Measurements from ENCODE around the gene PHLPP1. TPM values are rescaled to one million over a fixed set of nuclear protein-coding genes. Genes with fewer than 3 reads are reported as not detected.

Gene PHLPP1
- total RNA-seq, 1 experiment from 2014 or later, result 39.9 TPM

DNA sequence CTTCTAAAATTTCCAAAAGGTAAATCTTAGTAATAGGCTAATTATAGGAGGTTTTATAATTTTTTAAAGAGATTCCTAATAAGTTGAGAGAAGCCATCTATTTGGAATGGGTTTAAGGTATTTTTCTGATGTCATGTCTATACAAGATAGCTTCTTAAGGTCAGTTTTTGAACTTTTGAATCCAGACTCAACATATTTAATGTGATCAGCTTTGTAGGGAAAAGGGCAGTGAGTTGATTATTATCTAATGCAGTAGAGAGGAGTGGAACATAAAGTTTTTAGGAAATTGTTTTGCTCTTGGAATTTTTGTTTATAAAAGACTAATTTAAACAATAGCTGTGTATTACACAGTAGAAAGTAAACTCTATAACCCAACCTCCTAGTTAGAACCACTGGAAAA is 96.3 kb downstream of the PHLPP1 start:
- Histone ChIP-seq H3K79me2 (ENCODE audit: insufficient read depth, low read length) (peaks cover 20% of the 10 kb centered on the region; the same call in 1 of the 2 replicates), H3K27me3 (ENCODE audit: insufficient read depth, low read length) (no peaks in the 10 kb centered on the region), H2BK15ac (ENCODE audit: low read depth, low read length) (no peak overlapping the region), H3K4me2 (ENCODE audit: insufficient read depth, insufficient read length, low read length) (no peak overlapping the region), H2AK5ac (ENCODE audit: insufficient read length, low read length) (no peak overlapping the region), H2BK5ac (ENCODE audit: insufficient read length, low read length) (no peak overlapping the region), H2BK12ac (ENCODE audit: insufficient read length, low read depth, low read length) (no peak overlapping the region), H2BK20ac (ENCODE audit: low read depth, low read length, poor library complexity, severe bottlenecking) (no peak overlapping the region), H3K4me1 (ENCODE audit: insufficient read depth, low read length) (peaks cover 14% of the 10 kb centered on the region), H4K91ac (ENCODE audit: insufficient read length, low read depth, low read length) (no peak overlapping the region), H3K4ac (ENCODE audit: low read depth, low read length) (no peak overlapping the region), H2BK120ac (ENCODE audit: low read depth, low read length, poor library complexity, severe bottlenecking) (no peak overlapping the region), H4K8ac (replicated peaks; ENCODE audit: insufficient read length, low read depth, low read length) (no peak overlapping the region), H3K56ac (ENCODE audit: insufficient read length, low read depth, low read length) (no peak overlapping the region), H3K18ac (ENCODE audit: insufficient read length, low read depth, low read length) (no peak overlapping the region), H3K14ac (ENCODE audit: insufficient read depth, low read length) (no peak overlapping the region), H3K23ac (ENCODE audit: insufficient read length, low read depth, low read length) (no peak overlapping the region), H2AFZ (ENCODE audit: low read length) (no peak overlapping the region), H3K23me2 (ENCODE audit: insufficient read length, low read depth, low read length, poor library complexity, severe bottlenecking) (no peaks in the 10 kb centered on the region), H3K27ac (ENCODE audit: insufficient read length, low read depth, low read length) (no peak overlapping the region), H3K9me3 (ENCODE audit: control insufficient read depth, low read depth, low read length) (no peaks in the 10 kb centered on the region), H3K79me1 (ENCODE audit: insufficient read depth, low read depth, low read length, poor library complexity, severe bottlenecking) (no peaks in the 10 kb centered on the region), H3T11ph (ENCODE audit: low read length) (no peak overlapping the region), H4K20me1 (ENCODE audit: control insufficient read depth, insufficient read depth, insufficient read length) (no peaks in the 10 kb centered on the region), H4K5ac (ENCODE audit: insufficient read length, low read depth, low read length) (no peak overlapping the region), H3K9ac (ENCODE audit: extremely low read depth, insufficient read length, low read length) (no peak overlapping the region)
- Mint-ChIP-seq H3K36me3 (ENCODE audit: insufficient read depth in 1 of 3, low read depth in 3 of 3) (no peaks in the 10 kb centered on the region; a peak in 1 of 7 replicates), H3K27me3 (ENCODE audit: low read depth) (no peaks in the 10 kb centered on the region), H3K9me3 (no peaks in the 10 kb centered on the region; a peak in 1 of 5 replicates), H3K4me3 (no peak overlapping the region), H3K4me1 (peaks cover 47 to 55% of the 10 kb centered on the region in 2 experiments), H3K27ac (no peak overlapping the region)
- no peak for DNase-seq
- TF ChIP-seq, protein P1, sequence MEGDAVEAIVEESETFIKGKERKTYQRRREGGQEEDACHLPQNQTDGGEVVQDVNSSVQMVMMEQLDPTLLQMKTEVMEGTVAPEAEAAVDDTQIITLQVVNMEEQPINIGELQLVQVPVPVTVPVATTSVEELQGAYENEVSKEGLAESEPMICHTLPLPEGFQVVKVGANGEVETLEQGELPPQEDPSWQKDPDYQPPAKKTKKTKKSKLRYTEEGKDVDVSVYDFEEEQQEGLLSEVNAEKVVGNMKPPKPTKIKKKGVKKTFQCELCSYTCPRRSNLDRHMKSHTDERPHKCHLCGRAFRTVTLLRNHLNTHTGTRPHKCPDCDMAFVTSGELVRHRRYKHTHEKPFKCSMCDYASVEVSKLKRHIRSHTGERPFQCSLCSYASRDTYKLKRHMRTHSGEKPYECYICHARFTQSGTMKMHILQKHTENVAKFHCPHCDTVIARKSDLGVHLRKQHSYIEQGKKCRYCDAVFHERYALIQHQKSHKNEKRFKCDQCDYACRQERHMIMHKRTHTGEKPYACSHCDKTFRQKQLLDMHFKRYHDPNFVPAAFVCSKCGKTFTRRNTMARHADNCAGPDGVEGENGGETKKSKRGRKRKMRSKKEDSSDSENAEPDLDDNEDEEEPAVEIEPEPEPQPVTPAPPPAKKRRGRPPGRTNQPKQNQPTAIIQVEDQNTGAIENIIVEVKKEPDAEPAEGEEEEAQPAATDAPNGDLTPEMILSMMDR (conservative IDR thresholded peaks at IDR 0.05), result no peak

Measured in H9 (cell line).